A549 (cell line): ENCODE measurements around the gene DNHD1.

Source experiments
- EP300 ChIP-seq, 2 experiments: fragments of >200 bp; sonication (Bioruptor Twin); formaldehyde crosslinking; IDR thresholded peaks; 2 replicates in 1 of 2; 3 replicates in 1 of 2; pipeline ENCODE4 v1.6.1; 2016 to 2017
- JUN ChIP-seq, 2 experiments: fragments of >200 bp; sonication (Bioruptor Twin); formaldehyde crosslinking; IDR thresholded peaks; 2 replicates in 1 of 2; 3 replicates in 1 of 2; pipeline ENCODE4 v1.6.1; 2016 to 2017
- KDM1A ChIP-seq: fragments of 200-600 bp; sonication (generic); IDR thresholded peaks from 2 replicates; pipeline ENCODE4 v1.6.1; 2016; ENCODE audit warnings: low read depth, mild to moderate bottlenecking
- REST ChIP-seq: fragments of 200-600 bp; sonication (generic); IDR thresholded peaks from 2 replicates; pipeline ENCODE4 v1.6.1; 2016; ENCODE audit warnings: antibody characterized with exemption, mild to moderate bottlenecking, moderate library complexity
- TF ChIP-seq, protein P1 (sequence below): fragments of >200 bp; sonication (Bioruptor Twin); formaldehyde crosslinking; IDR thresholded peaks from 3 replicates; pipeline ENCODE4 v1.5.1; 2016

GRCh38 chr11:6516865-6517264 lies 19.8 kb downstream of the DNHD1 start:
- TF ChIP-seq EP300 (IDR thresholded peaks at IDR 0.05) (no peak), REST (no peak), JUN (IDR thresholded peaks at IDR 0.05) (no peak), KDM1A (no peak)
- TF ChIP-seq, protein P1, sequence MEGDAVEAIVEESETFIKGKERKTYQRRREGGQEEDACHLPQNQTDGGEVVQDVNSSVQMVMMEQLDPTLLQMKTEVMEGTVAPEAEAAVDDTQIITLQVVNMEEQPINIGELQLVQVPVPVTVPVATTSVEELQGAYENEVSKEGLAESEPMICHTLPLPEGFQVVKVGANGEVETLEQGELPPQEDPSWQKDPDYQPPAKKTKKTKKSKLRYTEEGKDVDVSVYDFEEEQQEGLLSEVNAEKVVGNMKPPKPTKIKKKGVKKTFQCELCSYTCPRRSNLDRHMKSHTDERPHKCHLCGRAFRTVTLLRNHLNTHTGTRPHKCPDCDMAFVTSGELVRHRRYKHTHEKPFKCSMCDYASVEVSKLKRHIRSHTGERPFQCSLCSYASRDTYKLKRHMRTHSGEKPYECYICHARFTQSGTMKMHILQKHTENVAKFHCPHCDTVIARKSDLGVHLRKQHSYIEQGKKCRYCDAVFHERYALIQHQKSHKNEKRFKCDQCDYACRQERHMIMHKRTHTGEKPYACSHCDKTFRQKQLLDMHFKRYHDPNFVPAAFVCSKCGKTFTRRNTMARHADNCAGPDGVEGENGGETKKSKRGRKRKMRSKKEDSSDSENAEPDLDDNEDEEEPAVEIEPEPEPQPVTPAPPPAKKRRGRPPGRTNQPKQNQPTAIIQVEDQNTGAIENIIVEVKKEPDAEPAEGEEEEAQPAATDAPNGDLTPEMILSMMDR: no peak
